ENCODE measurements around the gene CFAP61.

Gene CFAP61

DNA sequence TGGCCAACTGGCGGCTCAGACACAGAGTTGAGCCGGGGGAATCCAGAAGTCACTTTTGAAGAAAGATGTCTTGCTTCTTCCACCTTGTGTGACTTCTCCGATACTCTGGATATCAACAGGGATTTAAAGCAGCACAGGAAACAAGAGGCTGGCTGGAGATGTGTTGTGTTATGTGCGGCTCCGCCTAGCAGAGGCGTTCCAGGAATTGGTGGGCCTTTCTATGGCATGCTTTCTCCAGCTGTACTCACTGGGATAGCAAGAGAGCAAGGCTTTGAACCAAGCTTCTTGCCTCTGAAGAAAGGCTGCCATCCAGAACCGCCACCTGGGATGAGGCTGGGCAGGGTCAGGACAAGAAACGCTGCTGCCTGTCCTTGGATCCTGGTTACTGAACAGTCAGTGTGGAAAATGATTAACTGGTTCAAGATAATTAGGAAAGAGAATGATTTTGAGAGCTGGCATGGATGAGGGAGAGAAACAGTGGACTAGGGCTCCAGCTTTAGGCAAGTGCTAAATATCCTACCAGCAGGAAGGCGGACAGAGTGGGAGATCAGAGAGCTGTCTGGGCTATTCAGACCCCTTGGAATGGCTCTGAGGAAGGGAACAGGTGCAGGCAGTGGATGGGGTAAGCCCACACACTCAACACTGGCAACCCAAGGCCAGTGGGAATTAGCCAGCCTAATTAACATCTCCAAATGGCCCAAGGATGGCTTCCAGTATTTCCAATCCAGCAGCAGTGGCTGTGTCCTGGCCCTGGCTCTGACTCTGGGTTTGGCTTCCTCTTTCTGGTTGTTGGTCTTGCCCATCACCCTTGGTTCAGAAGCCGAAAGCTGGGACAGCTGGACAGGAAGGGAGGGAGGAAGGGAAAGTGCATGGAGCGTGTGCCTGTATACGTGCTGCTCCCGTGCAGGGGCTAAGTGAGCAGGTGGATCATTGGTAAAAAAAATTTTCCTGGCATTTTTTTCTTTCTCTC lies 347.5 kb downstream of the CFAP61 start:
- Histone ChIP-seq H3K9me2 (replicated peaks; ENCODE audit: insufficient read depth, low read length) (no peaks in the 10 kb centered on the region), H3K27me3 (ENCODE audit: low read length) (no peaks in the 10 kb centered on the region), H3K4me3 (ENCODE audit: insufficient read depth, low read length, poor library complexity, severe bottlenecking) (no peak overlapping the region), H3F3A (ENCODE audit: insufficient read depth) (no peaks in the 10 kb centered on the region), H4K20me1 (ENCODE audit: low read depth, low read length) (no peaks in the 10 kb centered on the region), H3K9ac (ENCODE audit: low read length) (no peak overlapping the region), H3K79me2 (ENCODE audit: insufficient read depth, low read length) (no peaks in the 10 kb centered on the region), H2AFZ (ENCODE audit: low read depth, low read length, severe bottlenecking) (no peak overlapping the region), H3K4me2 (ENCODE audit: low read depth, low read length, poor library complexity, severe bottlenecking) (no peak overlapping the region), H3K36me3 (ENCODE audit: low read length) (no peaks in the 10 kb centered on the region), H3K27ac (ENCODE audit: low read depth, low read length) (no peak overlapping the region), H3K9me3 (ENCODE audit: insufficient read depth, low read length) (no peaks in the 10 kb centered on the region)
- TF ChIP-seq, protein P1, sequence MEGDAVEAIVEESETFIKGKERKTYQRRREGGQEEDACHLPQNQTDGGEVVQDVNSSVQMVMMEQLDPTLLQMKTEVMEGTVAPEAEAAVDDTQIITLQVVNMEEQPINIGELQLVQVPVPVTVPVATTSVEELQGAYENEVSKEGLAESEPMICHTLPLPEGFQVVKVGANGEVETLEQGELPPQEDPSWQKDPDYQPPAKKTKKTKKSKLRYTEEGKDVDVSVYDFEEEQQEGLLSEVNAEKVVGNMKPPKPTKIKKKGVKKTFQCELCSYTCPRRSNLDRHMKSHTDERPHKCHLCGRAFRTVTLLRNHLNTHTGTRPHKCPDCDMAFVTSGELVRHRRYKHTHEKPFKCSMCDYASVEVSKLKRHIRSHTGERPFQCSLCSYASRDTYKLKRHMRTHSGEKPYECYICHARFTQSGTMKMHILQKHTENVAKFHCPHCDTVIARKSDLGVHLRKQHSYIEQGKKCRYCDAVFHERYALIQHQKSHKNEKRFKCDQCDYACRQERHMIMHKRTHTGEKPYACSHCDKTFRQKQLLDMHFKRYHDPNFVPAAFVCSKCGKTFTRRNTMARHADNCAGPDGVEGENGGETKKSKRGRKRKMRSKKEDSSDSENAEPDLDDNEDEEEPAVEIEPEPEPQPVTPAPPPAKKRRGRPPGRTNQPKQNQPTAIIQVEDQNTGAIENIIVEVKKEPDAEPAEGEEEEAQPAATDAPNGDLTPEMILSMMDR (IDR thresholded peaks at IDR 0.05; ENCODE audit: insufficient read depth, low read length, poor library complexity, severe bottlenecking) = no peak
- TF ChIP-seq EZH2phosphoT487 (conservative IDR thresholded peaks at IDR 0.05; ENCODE audit: low read length) = no peak

DNA sequence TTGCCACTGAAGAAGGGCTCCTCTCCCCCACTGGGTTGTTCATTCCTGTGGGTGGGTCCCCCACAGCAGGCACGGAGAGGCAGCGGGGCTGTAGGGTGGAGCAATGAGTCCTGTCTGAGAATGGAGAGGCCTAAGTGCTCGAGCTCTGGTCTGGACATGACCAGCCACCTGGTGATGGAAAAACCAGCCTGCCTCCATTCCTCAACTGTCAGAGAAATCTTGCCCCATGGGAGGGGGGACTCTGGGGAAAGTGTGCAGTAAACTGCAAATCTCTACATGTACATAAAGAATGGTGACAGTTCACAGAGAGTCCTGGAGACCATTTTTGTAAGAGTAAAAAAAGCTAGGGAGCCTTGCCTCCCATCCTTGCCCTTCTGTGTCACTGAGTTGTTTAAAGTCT lies 349.7 kb downstream of the CFAP61 start:
- no peak overlapping the region for H3K9ac ChIP-seq (ENCODE audit: low read length)
- no peaks in the 10 kb centered on the region for H3F3A ChIP-seq (ENCODE audit: insufficient read depth)
- TF ChIP-seq, protein P1 (IDR thresholded peaks at IDR 0.05; ENCODE audit: insufficient read depth, low read length, poor library complexity, severe bottlenecking) = no peak
- TF ChIP-seq EZH2phosphoT487 (conservative IDR thresholded peaks at IDR 0.05; ENCODE audit: low read length) = no peak
- no peak overlapping the region for H3K27ac ChIP-seq (ENCODE audit: low read depth, low read length)
- no peaks in the 10 kb centered on the region for H4K20me1 ChIP-seq (ENCODE audit: low read depth, low read length)
- no peak overlapping the region for H3K4me2 ChIP-seq (ENCODE audit: low read depth, low read length, poor library complexity, severe bottlenecking)
- H3K27me3 ChIP-seq (ENCODE audit: low read length) = no peaks in the 10 kb centered on the region
- H3K36me3 ChIP-seq (ENCODE audit: low read length) = no peaks in the 10 kb centered on the region
- H3K4me3 ChIP-seq (ENCODE audit: insufficient read depth, low read length, poor library complexity, severe bottlenecking) = no peak overlapping the region
- no peak overlapping the region for H2AFZ ChIP-seq (ENCODE audit: low read depth, low read length, severe bottlenecking)
- no peaks in the 10 kb centered on the region for H3K79me2 ChIP-seq (ENCODE audit: insufficient read depth, low read length)
- no peaks in the 10 kb centered on the region for H3K9me2 ChIP-seq (replicated peaks; ENCODE audit: insufficient read depth, low read length)
- H3K9me3 ChIP-seq (ENCODE audit: insufficient read depth, low read length) = no peaks in the 10 kb centered on the region

DNA sequence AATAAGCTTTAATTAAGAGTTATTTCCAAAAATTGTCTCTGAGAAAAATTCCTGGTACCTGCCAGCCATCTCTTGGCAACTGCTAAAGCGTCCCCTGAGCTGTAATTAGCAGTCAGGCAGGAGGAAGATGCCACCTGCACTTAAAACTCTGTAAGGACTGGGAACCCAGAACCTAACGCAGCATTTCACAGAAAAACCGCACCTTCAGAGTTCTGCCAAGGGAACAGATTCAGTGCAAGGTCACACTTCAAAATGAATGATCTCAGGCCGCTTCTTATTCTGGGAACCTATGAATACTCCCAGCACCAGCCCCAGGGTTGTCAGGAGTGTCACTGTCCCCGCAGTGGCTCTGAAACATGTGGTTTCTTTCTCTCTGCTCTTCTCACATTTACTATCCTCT lies 352.3 kb downstream of the CFAP61 start:
- Histone ChIP-seq H2AFZ (ENCODE audit: low read depth, low read length, severe bottlenecking) (no peak overlapping the region), H3K9me2 (replicated peaks; ENCODE audit: insufficient read depth, low read length) (no peaks in the 10 kb centered on the region), H3K27me3 (ENCODE audit: low read length) (no peaks in the 10 kb centered on the region), H3K36me3 (ENCODE audit: low read length) (no peaks in the 10 kb centered on the region), H3K27ac (ENCODE audit: low read depth, low read length) (no peak overlapping the region), H3K4me2 (ENCODE audit: low read depth, low read length, poor library complexity, severe bottlenecking) (no peak overlapping the region), H4K20me1 (ENCODE audit: low read depth, low read length) (no peaks in the 10 kb centered on the region), H3K9me3 (ENCODE audit: insufficient read depth, low read length) (no peaks in the 10 kb centered on the region), H3K9ac (ENCODE audit: low read length) (no peak overlapping the region), H3F3A (ENCODE audit: insufficient read depth) (no peaks in the 10 kb centered on the region), H3K4me3 (ENCODE audit: insufficient read depth, low read length, poor library complexity, severe bottlenecking) (no peak overlapping the region), H3K79me2 (ENCODE audit: insufficient read depth, low read length) (no peaks in the 10 kb centered on the region)
- TF ChIP-seq, protein P1 (IDR thresholded peaks at IDR 0.05; ENCODE audit: insufficient read depth, low read length, poor library complexity, severe bottlenecking) = no peak
- TF ChIP-seq EZH2phosphoT487 (conservative IDR thresholded peaks at IDR 0.05; ENCODE audit: low read length) = no peak
